Measurements from ENCODE around the gene MYO9B. TPM values are rescaled to one million over a fixed set of nuclear protein-coding genes. Genes with fewer than 3 reads are reported as not detected.

The MYO9B gene
- total and polyA plus RNA-seq, 9 of the 15 experiments (the other 6 are each of a cell fraction or from before 2014, with no cell fraction given): 2.4 to 77.6 (median 23.0) TPM

GRCh38 chr19:17058236-17058635, 17.3 kb upstream of the MYO9B start:
- intact Hi-C loops (cut with micrococcal nuclease) (no loop called here), in situ Hi-C loops (cut with MboI) (no loop called here)
- Histone ChIP-seq H3K4me3 (no peak overlapping the region), H3K4me2 (ENCODE audit: insufficient read depth, low read length) (no peak overlapping the region), H2AFZ (ENCODE audit: low read depth, low read length) (no peak overlapping the region), H3K9ac (ENCODE audit: insufficient read depth in 1 of 2, low read depth in 2 of 2, low read length in 2 of 2) (no peak overlapping the region), H3K4me1 (replicated peaks in 1 of 2; ENCODE audit: control insufficient read depth in 2 of 2, insufficient read depth in 2 of 2, low read length in 2 of 2) (no peaks in the 10 kb centered on the region), H3K36me3 (ENCODE audit: control insufficient read depth, insufficient read depth, low read length) (peaks cover 87% of the 10 kb centered on the region), H3K79me2 (ENCODE audit: control insufficient read depth, insufficient read depth, low read length) (peaks cover 17% of the 10 kb centered on the region), H3K27me3 (ENCODE audit: control insufficient read depth in 2 of 2, insufficient read depth in 2 of 2, low read length in 2 of 2) (no peaks in the 10 kb centered on the region), H3K9me1 (ENCODE audit: control insufficient read depth, insufficient read depth, low read length) (no peaks in the 10 kb centered on the region), H3K9me3 (replicated peaks; ENCODE audit: control insufficient read depth, insufficient read depth, low read depth, low read length) (no peaks in the 10 kb centered on the region), H3K27ac (ENCODE audit: extremely low read depth, low read depth, low read length) (no peak overlapping the region), H4K20me1 (replicated peaks; ENCODE audit: control insufficient read depth, insufficient read depth, low read length) (peaks cover 2% of the 10 kb centered on the region; the same call in 1 of the 2 replicates)
- BruUV-seq (replicated peaks): no TSS peak
- TF ChIP-seq HDGF (IDR thresholded peaks at IDR 0.05): no peak
- no peak for TF ChIP-seq ZNF277 (CRISPR knock-in tag; IDR thresholded peaks at IDR 0.05; ENCODE audit: borderline replicate concordance)
- TF ChIP-seq TBL1XR1 (IDR thresholded peaks at IDR 0.05; ENCODE audit: low read length in 2 of 2): no peak
- no peak for TF ChIP-seq NR2C1 (IDR thresholded peaks at IDR 0.05)
- TF ChIP-seq NR2C1 (tag; IDR thresholded peaks at IDR 0.05): no peak
- TF ChIP-seq THAP7 (CRISPR knock-in tag; IDR thresholded peaks at IDR 0.05): no peak
- no peak for TF ChIP-seq ZNF766 (CRISPR knock-in tag; conservative IDR thresholded peaks at IDR 0.05)
- TF ChIP-seq ZNF121 (CRISPR knock-in tag; conservative IDR thresholded peaks at IDR 0.05): no peak
- TF ChIP-seq ZNF79 (CRISPR knock-in tag; IDR thresholded peaks at IDR 0.05; ENCODE audit: low read depth): no peak
- no peak for TF ChIP-seq EHMT2 (IDR thresholded peaks at IDR 0.05)
- no peak for TF ChIP-seq ETV5 (CRISPR knock-in tag; IDR thresholded peaks at IDR 0.05; ENCODE audit: low read depth)
- TF ChIP-seq HNRNPL (IDR thresholded peaks at IDR 0.05; ENCODE audit: low read depth, low read length): no peak
- no peak for TF ChIP-seq WHSC1 (IDR thresholded peaks at IDR 0.05; ENCODE audit: low read length)
- FAIRE-seq: no peak
- 90% methylated on average over 7 of the region's 8 CpGs for WGBS (ENCODE audit: insufficient coverage, low coverage, missing lambda C conversion rate)
- POLR2A ChIA-PET: interaction anchor here (0.6 to 1.6 kb wide), 3 partner anchors 15 to 31 kb away, joined by 4 to 5 read pairs (median 4); partner anchors contain the start of gene HAUS8
- CTCF ChIA-PET (ENCODE audit: low intra/inter-chr PET ratio): no interaction called here
- no peak for ATAC-seq
- no peak for DNase-seq (ENCODE audit: extremely low read depth in 1 of 4, low spot score in 3 of 4)
